ENCODE results near the gene KAT6B. TPM values are rescaled to one million over a fixed set of nuclear protein-coding genes. Genes with fewer than 3 reads are reported as not detected.

The KAT6B gene
- total and polyA plus RNA-seq, 2 experiments from 2014 or later: 15.8 to 36.2 TPM

- H3K9me2 ChIP-seq (replicated peaks; ENCODE audit: insufficient read depth): no peaks in the 10 kb centered on the region
- no peaks in the 10 kb centered on the region for H4K20me1 ChIP-seq (ENCODE audit: insufficient read depth, poor library complexity, severe bottlenecking)
- no peaks in the 10 kb centered on the region for H3K79me2 ChIP-seq
- H3K27me3 ChIP-seq: no peaks in the 10 kb centered on the region
- TF ChIP-seq EZH2phosphoT487 (IDR thresholded peaks at IDR 0.05; ENCODE audit: low read depth, severe bottlenecking, unreplicated experiment) (no peak), EZH2 (IDR thresholded peaks at IDR 0.05; ENCODE audit: borderline replicate concordance) (no peak)
- TF ChIP-seq, protein P1, sequence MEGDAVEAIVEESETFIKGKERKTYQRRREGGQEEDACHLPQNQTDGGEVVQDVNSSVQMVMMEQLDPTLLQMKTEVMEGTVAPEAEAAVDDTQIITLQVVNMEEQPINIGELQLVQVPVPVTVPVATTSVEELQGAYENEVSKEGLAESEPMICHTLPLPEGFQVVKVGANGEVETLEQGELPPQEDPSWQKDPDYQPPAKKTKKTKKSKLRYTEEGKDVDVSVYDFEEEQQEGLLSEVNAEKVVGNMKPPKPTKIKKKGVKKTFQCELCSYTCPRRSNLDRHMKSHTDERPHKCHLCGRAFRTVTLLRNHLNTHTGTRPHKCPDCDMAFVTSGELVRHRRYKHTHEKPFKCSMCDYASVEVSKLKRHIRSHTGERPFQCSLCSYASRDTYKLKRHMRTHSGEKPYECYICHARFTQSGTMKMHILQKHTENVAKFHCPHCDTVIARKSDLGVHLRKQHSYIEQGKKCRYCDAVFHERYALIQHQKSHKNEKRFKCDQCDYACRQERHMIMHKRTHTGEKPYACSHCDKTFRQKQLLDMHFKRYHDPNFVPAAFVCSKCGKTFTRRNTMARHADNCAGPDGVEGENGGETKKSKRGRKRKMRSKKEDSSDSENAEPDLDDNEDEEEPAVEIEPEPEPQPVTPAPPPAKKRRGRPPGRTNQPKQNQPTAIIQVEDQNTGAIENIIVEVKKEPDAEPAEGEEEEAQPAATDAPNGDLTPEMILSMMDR (IDR thresholded peaks at IDR 0.05; ENCODE audit: poor library complexity): no peak
- H3K36me3 ChIP-seq (replicated peaks; ENCODE audit: insufficient read depth, low read depth): no peaks in the 10 kb centered on the region
- H2AFZ ChIP-seq: no peak overlapping the region
- no peak overlapping the region for H3K4me3 ChIP-seq
- no peak overlapping the region for H3K27ac ChIP-seq
- H3K9me3 ChIP-seq (ENCODE audit: low read depth): no peaks in the 10 kb centered on the region
- 97% methylated on average over 12 of the region's 14 CpGs for WGBS (ENCODE audit: low lambda C conversion rate, missing lambda C conversion rate)
- DNase-seq (ENCODE audit: low spot score): no peak
- H3K4me2 ChIP-seq: no peak overlapping the region
- peaks cover 3% of the 10 kb centered on the region for H3K4me1 ChIP-seq (ENCODE audit: insufficient read depth)
These were observed 246.3 kb downstream of the KAT6B start for GRCh38 chr10:75072727-75073126.

GRCh38 chr10:75073442-75073841 is 247.0 kb downstream of the KAT6B start:
- Histone ChIP-seq H3K27ac (no peak overlapping the region), H3K4me2 (no peak overlapping the region), H3K79me2 (no peaks in the 10 kb centered on the region), H4K20me1 (ENCODE audit: insufficient read depth, poor library complexity, severe bottlenecking) (no peaks in the 10 kb centered on the region), H3K9me2 (replicated peaks; ENCODE audit: insufficient read depth) (no peaks in the 10 kb centered on the region), H3K4me3 (no peak overlapping the region), H3K36me3 (replicated peaks; ENCODE audit: insufficient read depth, low read depth) (no peaks in the 10 kb centered on the region), H3K4me1 (ENCODE audit: insufficient read depth) (peaks cover 3% of the 10 kb centered on the region), H3K9me3 (ENCODE audit: low read depth) (no peaks in the 10 kb centered on the region), H2AFZ (no peak overlapping the region), H3K27me3 (no peaks in the 10 kb centered on the region)
- no peak for TF ChIP-seq EZH2 (IDR thresholded peaks at IDR 0.05; ENCODE audit: borderline replicate concordance)
- no peak for TF ChIP-seq EZH2phosphoT487 (IDR thresholded peaks at IDR 0.05; ENCODE audit: low read depth, severe bottlenecking, unreplicated experiment)
- TF ChIP-seq, protein P1 (IDR thresholded peaks at IDR 0.05; ENCODE audit: poor library complexity): no peak
- no peak for DNase-seq (ENCODE audit: low spot score)
- WGBS (ENCODE audit: low lambda C conversion rate, missing lambda C conversion rate): over 99% methylated on average over 17 of the region's 17 CpGs

GRCh38 chr10:75074711-75075445 is 248.5 kb downstream of the KAT6B start:
- no peaks in the 10 kb centered on the region for H3K9me2 ChIP-seq (replicated peaks; ENCODE audit: insufficient read depth)
- DNase-seq (ENCODE audit: low spot score): no peak
- TF ChIP-seq, protein P1 (IDR thresholded peaks at IDR 0.05; ENCODE audit: poor library complexity): no peak
- TF ChIP-seq EZH2 (IDR thresholded peaks at IDR 0.05; ENCODE audit: borderline replicate concordance) (no peak), EZH2phosphoT487 (IDR thresholded peaks at IDR 0.05; ENCODE audit: low read depth, severe bottlenecking, unreplicated experiment) (no peak)
- no peaks in the 10 kb centered on the region for H4K20me1 ChIP-seq (ENCODE audit: insufficient read depth, poor library complexity, severe bottlenecking)
- peaks cover 3% of the 10 kb centered on the region for H3K4me1 ChIP-seq (ENCODE audit: insufficient read depth)
- 68% methylated on average over 2 of the region's 2 CpGs for WGBS (ENCODE audit: low lambda C conversion rate, missing lambda C conversion rate)
- H2AFZ ChIP-seq: no peak overlapping the region
- no peak overlapping the region for H3K27ac ChIP-seq
- H3K4me2 ChIP-seq: no peak overlapping the region
- H3K4me3 ChIP-seq: no peak overlapping the region
- H3K79me2 ChIP-seq: no peaks in the 10 kb centered on the region
- no peaks in the 10 kb centered on the region for H3K36me3 ChIP-seq (replicated peaks; ENCODE audit: insufficient read depth, low read depth)
- no peaks in the 10 kb centered on the region for H3K9me3 ChIP-seq (ENCODE audit: low read depth)
- H3K27me3 ChIP-seq: no peaks in the 10 kb centered on the region

All from hepatocyte (in vitro differentiated cells).